Measurements from ENCODE around the gene DEDD2. TPM values are rescaled to one million over a fixed set of nuclear protein-coding genes. Genes with fewer than 3 reads are reported as not detected.

Gene DEDD2
- total RNA-seq, 1 experiment from 2014 or later: 32.7 TPM

DNA sequence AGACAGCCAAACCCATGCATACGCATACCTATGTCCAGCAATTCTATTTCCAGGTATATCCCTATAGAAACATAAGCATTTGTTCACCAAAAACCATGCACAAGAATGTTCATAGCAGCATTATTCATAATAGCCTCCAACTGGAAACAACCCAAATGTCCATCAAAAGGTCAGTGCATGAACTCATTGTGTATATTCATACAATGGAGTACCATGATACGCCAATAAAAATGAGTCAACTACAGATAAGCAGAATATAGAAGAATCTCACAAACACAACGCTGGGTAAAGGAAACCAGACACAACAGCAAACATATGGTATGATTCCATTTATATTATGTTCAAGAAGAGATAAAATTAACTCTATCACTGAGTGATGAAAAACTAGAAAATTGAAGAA lies 23.8 kb downstream of the DEDD2 start:
- no peak overlapping the region for H3K27ac ChIP-seq (ENCODE audit: low read depth, low read length)
- intact Hi-C loops (cut with micrococcal nuclease): no loop called here

More for the DNA sequence above, 23.8 kb downstream of the DEDD2 start:
- H4K20me1 ChIP-seq (ENCODE audit: insufficient read depth): no peaks in the 10 kb centered on the region
- H3K4me1 ChIP-seq (ENCODE audit: control insufficient read depth in 1 of 2, insufficient read depth in 2 of 2, low read length in 2 of 2): peaks cover 12 to 41% of the 10 kb centered on the region in 2 experiments
- no peaks in the 10 kb centered on the region for H3K27me3 ChIP-seq (ENCODE audit: insufficient read depth, low read length)
- DNase-seq (ENCODE audit: low read depth, low spot score) (no peak), ATAC-seq (no peak)
- CTCF ChIA-PET: no interaction called here
- H2AFZ ChIP-seq (ENCODE audit: low read depth, low read length, poor library complexity, severe bottlenecking): no peak overlapping the region
- no peak overlapping the region for H3K4me3 ChIP-seq (replicated peaks in 1 of 2; ENCODE audit: low read depth in 1 of 2, low read length in 2 of 2)
- no peaks in the 10 kb centered on the region; a peak in 1 of 4 replicates for H3K9me3 ChIP-seq (ENCODE audit: control insufficient read depth in 1 of 2, insufficient read depth in 1 of 2, low read depth in 1 of 2, low read length in 2 of 2)
- RAD21 ChIA-PET (ENCODE audit: low non-redundant PET in 1 of 2, low total read pairs in 2 of 2, uncharacterized antibody in 2 of 2, unreplicated experiment in 2 of 2): no interaction called here
- no TSS peak for BruUV-seq (replicated peaks)
- no peaks in the 10 kb centered on the region for H3K9me2 ChIP-seq (ENCODE audit: insufficient read depth)
- no peak overlapping the region for H3K9ac ChIP-seq (ENCODE audit: low read length)
- POLR2A ChIA-PET: no interaction called here
- peaks cover 3 to 12% of the 10 kb centered on the region in 2 experiments; a peak in 3 of 4 replicates for H3K36me3 ChIP-seq (ENCODE audit: control insufficient read depth in 1 of 2, insufficient read depth in 2 of 2, low read length in 2 of 2)
- H3K79me2 ChIP-seq (ENCODE audit: insufficient read depth, low read length): no peaks in the 10 kb centered on the region
- no peak overlapping the region for H3K4me2 ChIP-seq (ENCODE audit: low read length)
- no peak for TF ChIP-seq RAD21 (IDR thresholded peaks at IDR 0.05; ENCODE audit: low read depth)
- TF ChIP-seq, protein P1, sequence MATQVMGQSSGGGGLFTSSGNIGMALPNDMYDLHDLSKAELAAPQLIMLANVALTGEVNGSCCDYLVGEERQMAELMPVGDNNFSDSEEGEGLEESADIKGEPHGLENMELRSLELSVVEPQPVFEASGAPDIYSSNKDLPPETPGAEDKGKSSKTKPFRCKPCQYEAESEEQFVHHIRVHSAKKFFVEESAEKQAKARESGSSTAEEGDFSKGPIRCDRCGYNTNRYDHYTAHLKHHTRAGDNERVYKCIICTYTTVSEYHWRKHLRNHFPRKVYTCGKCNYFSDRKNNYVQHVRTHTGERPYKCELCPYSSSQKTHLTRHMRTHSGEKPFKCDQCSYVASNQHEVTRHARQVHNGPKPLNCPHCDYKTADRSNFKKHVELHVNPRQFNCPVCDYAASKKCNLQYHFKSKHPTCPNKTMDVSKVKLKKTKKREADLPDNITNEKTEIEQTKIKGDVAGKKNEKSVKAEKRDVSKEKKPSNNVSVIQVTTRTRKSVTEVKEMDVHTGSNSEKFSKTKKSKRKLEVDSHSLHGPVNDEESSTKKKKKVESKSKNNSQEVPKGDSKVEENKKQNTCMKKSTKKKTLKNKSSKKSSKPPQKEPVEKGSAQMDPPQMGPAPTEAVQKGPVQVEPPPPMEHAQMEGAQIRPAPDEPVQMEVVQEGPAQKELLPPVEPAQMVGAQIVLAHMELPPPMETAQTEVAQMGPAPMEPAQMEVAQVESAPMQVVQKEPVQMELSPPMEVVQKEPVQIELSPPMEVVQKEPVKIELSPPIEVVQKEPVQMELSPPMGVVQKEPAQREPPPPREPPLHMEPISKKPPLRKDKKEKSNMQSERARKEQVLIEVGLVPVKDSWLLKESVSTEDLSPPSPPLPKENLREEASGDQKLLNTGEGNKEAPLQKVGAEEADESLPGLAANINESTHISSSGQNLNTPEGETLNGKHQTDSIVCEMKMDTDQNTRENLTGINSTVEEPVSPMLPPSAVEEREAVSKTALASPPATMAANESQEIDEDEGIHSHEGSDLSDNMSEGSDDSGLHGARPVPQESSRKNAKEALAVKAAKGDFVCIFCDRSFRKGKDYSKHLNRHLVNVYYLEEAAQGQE (IDR thresholded peaks at IDR 0.05; ENCODE audit: low read depth): no peak
- no peak for TF ChIP-seq POLR2AphosphoS5 (IDR thresholded peaks at IDR 0.05; ENCODE audit: low read depth, low read length)
- TF ChIP-seq, protein P2, sequence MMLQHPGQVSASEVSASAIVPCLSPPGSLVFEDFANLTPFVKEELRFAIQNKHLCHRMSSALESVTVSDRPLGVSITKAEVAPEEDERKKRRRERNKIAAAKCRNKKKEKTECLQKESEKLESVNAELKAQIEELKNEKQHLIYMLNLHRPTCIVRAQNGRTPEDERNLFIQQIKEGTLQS (IDR thresholded peaks at IDR 0.05): no peak
- no peak for TF ChIP-seq ZNF274 (IDR thresholded peaks at IDR 0.05; ENCODE audit: low read depth, low read length)
- no peak for TF ChIP-seq CTCF (IDR thresholded peaks at IDR 0.05 in 2 of 3, conservative IDR thresholded peaks at IDR 0.05 in 1 of 3; ENCODE audit: borderline replicate concordance in 1 of 3, insufficient read depth in 1 of 3, low read depth in 2 of 3, low read length in 2 of 3)
- TF ChIP-seq SRF (IDR thresholded peaks at IDR 0.05; ENCODE audit: low read depth): no peak
- no peak for TF ChIP-seq YY1 (IDR thresholded peaks at IDR 0.05; ENCODE audit: extremely low read depth, insufficient replicate concordance, low read depth, low read length)
- TF ChIP-seq SIN3A (IDR thresholded peaks at IDR 0.05; ENCODE audit: low read depth): no peak
